ENCODE measurements around the gene DRG2.

The DRG2 gene

DNA sequence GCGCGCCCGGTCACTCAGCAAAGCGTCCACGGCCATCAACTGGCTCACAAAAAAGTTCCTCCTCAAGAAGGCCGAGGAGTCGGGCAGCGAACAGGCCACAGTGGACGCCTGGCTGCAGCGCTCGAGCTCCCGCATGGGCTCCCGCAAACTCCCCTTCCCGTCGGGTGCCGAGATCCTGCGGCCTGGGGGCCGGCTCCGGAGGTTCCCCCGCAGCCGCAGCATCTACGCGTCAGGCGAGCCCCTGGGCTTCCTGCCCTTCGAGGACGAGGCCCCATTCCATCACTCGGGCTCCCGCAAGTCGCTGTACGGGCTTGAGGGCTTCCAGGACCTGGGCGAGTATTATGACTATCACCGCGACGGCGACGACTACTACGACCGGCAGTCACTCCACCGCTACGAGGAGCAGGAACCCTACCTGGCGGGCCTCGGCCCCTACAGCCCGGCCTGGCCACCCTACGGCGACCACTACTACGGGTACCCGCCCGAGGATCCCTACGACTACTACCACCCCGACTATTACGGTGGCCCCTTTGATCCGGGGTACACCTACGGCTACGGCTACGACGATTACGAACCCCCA lies 31.5 kb downstream of the DRG2 start:
- no peaks in the 10 kb centered on the region for H3K9me3 ChIP-seq (ENCODE audit: insufficient read depth, low read length)
- no peak overlapping the region for H3K27ac ChIP-seq (ENCODE audit: low read depth, low read length)

DNA sequence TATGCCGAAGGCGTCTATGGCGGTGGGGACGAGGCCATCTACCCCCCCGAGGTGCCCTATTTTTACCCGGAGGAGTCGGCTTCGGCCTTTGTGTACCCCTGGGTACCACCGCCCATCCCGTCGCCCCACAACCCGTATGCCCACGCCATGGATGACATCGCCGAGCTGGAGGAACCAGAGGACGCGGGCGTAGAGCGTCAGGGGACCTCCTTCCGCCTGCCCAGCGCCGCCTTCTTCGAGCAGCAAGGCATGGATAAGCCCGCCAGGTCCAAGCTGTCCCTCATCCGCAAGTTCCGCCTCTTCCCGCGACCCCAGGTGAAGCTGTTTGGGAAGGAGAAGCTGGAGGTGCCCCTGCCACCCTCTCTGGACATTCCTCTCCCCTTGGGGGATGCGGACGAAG lies 32.2 kb downstream of the DRG2 start:
- Histone ChIP-seq H3K9me2 (replicated peaks; ENCODE audit: insufficient read depth, low read length) (no peaks in the 10 kb centered on the region), H3K4me3 (ENCODE audit: insufficient read depth, low read length, poor library complexity, severe bottlenecking) (no peak overlapping the region), H3K79me2 (ENCODE audit: insufficient read depth, low read length) (no peaks in the 10 kb centered on the region), H4K20me1 (ENCODE audit: low read depth, low read length) (no peaks in the 10 kb centered on the region), H3K4me2 (ENCODE audit: low read depth, low read length, poor library complexity, severe bottlenecking) (no peak overlapping the region), H3K27ac (ENCODE audit: low read depth, low read length) (no peak overlapping the region), H3K36me3 (ENCODE audit: low read length) (no peaks in the 10 kb centered on the region), H3K9me3 (ENCODE audit: insufficient read depth, low read length) (no peaks in the 10 kb centered on the region), H3K27me3 (ENCODE audit: low read length) (no peaks in the 10 kb centered on the region), H3F3A (ENCODE audit: insufficient read depth) (no peaks in the 10 kb centered on the region), H2AFZ (ENCODE audit: low read depth, low read length, severe bottlenecking) (no peak overlapping the region), H3K9ac (ENCODE audit: low read length) (no peak overlapping the region)
- TF ChIP-seq EZH2phosphoT487 (conservative IDR thresholded peaks at IDR 0.05; ENCODE audit: low read length), result no peak
- TF ChIP-seq, protein P1, sequence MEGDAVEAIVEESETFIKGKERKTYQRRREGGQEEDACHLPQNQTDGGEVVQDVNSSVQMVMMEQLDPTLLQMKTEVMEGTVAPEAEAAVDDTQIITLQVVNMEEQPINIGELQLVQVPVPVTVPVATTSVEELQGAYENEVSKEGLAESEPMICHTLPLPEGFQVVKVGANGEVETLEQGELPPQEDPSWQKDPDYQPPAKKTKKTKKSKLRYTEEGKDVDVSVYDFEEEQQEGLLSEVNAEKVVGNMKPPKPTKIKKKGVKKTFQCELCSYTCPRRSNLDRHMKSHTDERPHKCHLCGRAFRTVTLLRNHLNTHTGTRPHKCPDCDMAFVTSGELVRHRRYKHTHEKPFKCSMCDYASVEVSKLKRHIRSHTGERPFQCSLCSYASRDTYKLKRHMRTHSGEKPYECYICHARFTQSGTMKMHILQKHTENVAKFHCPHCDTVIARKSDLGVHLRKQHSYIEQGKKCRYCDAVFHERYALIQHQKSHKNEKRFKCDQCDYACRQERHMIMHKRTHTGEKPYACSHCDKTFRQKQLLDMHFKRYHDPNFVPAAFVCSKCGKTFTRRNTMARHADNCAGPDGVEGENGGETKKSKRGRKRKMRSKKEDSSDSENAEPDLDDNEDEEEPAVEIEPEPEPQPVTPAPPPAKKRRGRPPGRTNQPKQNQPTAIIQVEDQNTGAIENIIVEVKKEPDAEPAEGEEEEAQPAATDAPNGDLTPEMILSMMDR (IDR thresholded peaks at IDR 0.05; ENCODE audit: insufficient read depth, low read length, poor library complexity, severe bottlenecking), result no peak

More for the DNA sequence above, 31.5 kb downstream of the DRG2 start:
- no peaks in the 10 kb centered on the region for H3K79me2 ChIP-seq (ENCODE audit: insufficient read depth, low read length)
- no peaks in the 10 kb centered on the region for H3K36me3 ChIP-seq (ENCODE audit: low read length)
- no peaks in the 10 kb centered on the region for H4K20me1 ChIP-seq (ENCODE audit: low read depth, low read length)
- H3K27me3 ChIP-seq (ENCODE audit: low read length), result no peaks in the 10 kb centered on the region
- TF ChIP-seq, protein P1 (IDR thresholded peaks at IDR 0.05; ENCODE audit: insufficient read depth, low read length, poor library complexity, severe bottlenecking), result no peak
- no peak for TF ChIP-seq EZH2phosphoT487 (conservative IDR thresholded peaks at IDR 0.05; ENCODE audit: low read length)
- H3K9me2 ChIP-seq (replicated peaks; ENCODE audit: insufficient read depth, low read length), result no peaks in the 10 kb centered on the region
- no peak overlapping the region for H3K4me3 ChIP-seq (ENCODE audit: insufficient read depth, low read length, poor library complexity, severe bottlenecking)
- no peaks in the 10 kb centered on the region for H3F3A ChIP-seq (ENCODE audit: insufficient read depth)
- no peak overlapping the region for H3K9ac ChIP-seq (ENCODE audit: low read length)
- no peak overlapping the region for H3K4me2 ChIP-seq (ENCODE audit: low read depth, low read length, poor library complexity, severe bottlenecking)
- H2AFZ ChIP-seq (ENCODE audit: low read depth, low read length, severe bottlenecking), result no peak overlapping the region

DNA sequence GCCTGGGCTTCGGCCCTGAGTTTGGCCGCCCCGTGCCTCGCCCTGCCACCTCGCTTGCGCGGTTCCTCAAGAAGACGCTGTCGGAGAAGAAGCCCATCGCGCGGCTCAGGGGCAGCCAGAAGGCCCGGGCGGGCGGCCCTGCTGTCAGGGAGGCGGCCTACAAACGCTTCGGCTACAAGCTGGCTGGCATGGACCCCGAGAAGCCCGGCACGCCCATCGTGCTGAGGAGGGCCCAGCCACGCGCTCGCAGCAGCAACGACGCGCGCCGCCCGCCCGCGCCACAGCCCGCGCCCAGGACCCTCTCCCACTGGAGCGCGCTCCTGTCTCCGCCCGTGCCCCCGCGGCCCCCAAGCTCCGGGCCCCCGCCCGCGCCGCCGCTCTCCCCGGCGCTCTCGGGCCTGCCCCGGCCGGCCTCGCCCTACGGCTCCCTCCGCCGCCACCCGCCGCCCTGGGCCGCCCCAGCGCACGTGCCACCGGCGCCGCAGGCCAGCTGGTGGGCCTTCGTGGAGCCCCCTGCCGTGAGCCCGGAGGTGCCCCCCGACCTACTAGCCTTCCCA lies 32.8 kb downstream of the DRG2 start:
- Histone ChIP-seq H3K4me3 (ENCODE audit: insufficient read depth, low read length, poor library complexity, severe bottlenecking) (no peak overlapping the region), H3K9me3 (ENCODE audit: insufficient read depth, low read length) (no peaks in the 10 kb centered on the region), H3K79me2 (ENCODE audit: insufficient read depth, low read length) (no peaks in the 10 kb centered on the region), H3K27ac (ENCODE audit: low read depth, low read length) (no peak overlapping the region), H2AFZ (ENCODE audit: low read depth, low read length, severe bottlenecking) (no peak overlapping the region), H3K9me2 (replicated peaks; ENCODE audit: insufficient read depth, low read length) (no peaks in the 10 kb centered on the region), H3F3A (ENCODE audit: insufficient read depth) (no peaks in the 10 kb centered on the region), H3K9ac (ENCODE audit: low read length) (no peak overlapping the region), H4K20me1 (ENCODE audit: low read depth, low read length) (no peaks in the 10 kb centered on the region), H3K27me3 (ENCODE audit: low read length) (no peaks in the 10 kb centered on the region), H3K36me3 (ENCODE audit: low read length) (no peaks in the 10 kb centered on the region), H3K4me2 (ENCODE audit: low read depth, low read length, poor library complexity, severe bottlenecking) (no peak overlapping the region)
- TF ChIP-seq, protein P1 (IDR thresholded peaks at IDR 0.05; ENCODE audit: insufficient read depth, low read length, poor library complexity, severe bottlenecking), result no peak
- no peak for TF ChIP-seq EZH2phosphoT487 (conservative IDR thresholded peaks at IDR 0.05; ENCODE audit: low read length)

Data from SU-DHL-6 (cell line).